Adrenal gland (tissue), 12 donors: ENCODE data around the gene APLF. TPM values are rescaled to one million over a fixed set of nuclear protein-coding genes. Genes with fewer than 3 reads are reported as not detected.

Experiments used
- DNase-seq, 7 donors: peaks; one replicate each; pipeline ENCODE4 v3.0.0-alpha.2; 2019 to 2020
- H3K27ac ChIP-seq, 5 donors: fragments of 200-600 bp; sonication (generic) in 4 of 5; 1 replicate in 3 of 5; 2 replicates in 2 of 5; pipeline versions ENCODE4 v1.5.1 to v1.8.0; 2016 to 2020; ENCODE audit warnings: mild to moderate bottlenecking in 1 of 5
- H3K27me3 ChIP-seq: fragments of 200-600 bp; 2 replicates; pipeline ENCODE4 v1.8.0; 2021
- H3K36me3 ChIP-seq, 2 donors: fragments of 200-600 bp; replicated peaks in 1 of 2; 1 replicate in 1 of 2; 2 replicates in 1 of 2; pipeline versions ENCODE4 v1.5.1 to v1.8.0; 2018 to 2022
- H3K4me1 ChIP-seq, 2 donors: fragments of 200-600 bp; replicated peaks in 1 of 2; 1 replicate in 1 of 2; 2 replicates in 1 of 2; pipeline versions ENCODE4 v1.5.1 to v1.8.0; 2018 to 2021
- H3K4me3 ChIP-seq, 4 donors: fragments of 200-600 bp; sonication (generic) in 3 of 4; one replicate each; pipeline ENCODE4 v1.5.1; 2016 to 2018
- H3K9me3 ChIP-seq, 3 donors: fragments of 200-600 bp; sonication (generic) in 1 of 3; replicated peaks in 1 of 3; 1 replicate in 2 of 3; 2 replicates in 1 of 3; pipeline versions ENCODE4 v1.5.1 to v1.8.0; 2016 to 2021
- CTCF ChIP-seq, 6 experiments: fragments of 450-650 bp in 4 of 6; fragments of 200-600 bp in 2 of 6; sonication (generic) in 1 of 6; IDR thresholded peaks; 1 replicate in 5 of 6; 2 replicates in 1 of 6; pipeline versions ENCODE4 v1.5.1 to v1.8.0; 2016 to 2021; ENCODE audit warnings: antibody characterized with exemption in 6 of 6, mild to moderate bottlenecking in 2 of 6, moderate library complexity in 1 of 6
- POLR2A ChIP-seq, 2 donors: fragments of 450-650 bp; IDR thresholded peaks; one replicate each; pipeline ENCODE4 v1.6.1; 2017; ENCODE audit warnings: antibody characterized with exemption in 2 of 2, mild to moderate bottlenecking in 2 of 2, moderate library complexity in 1 of 2
- WGBS, 4 donors: extraction: QIAGEN DNeasy Blood & Tissue Kit in 2 of 4; methylation state at CpG; one replicate each; pipeline versions ENCODE4 v1.1.5 to v1.1.7; 2013 to 2017; 5-methylcytosine and 5-hydroxymethylcytosine counted together
- intact Hi-C, 2 donors: fragments of 100-400 bp; cut with DNase I; formaldehyde crosslinking; loops; one replicate each; pipeline versions ENCODE4 v1.14.1 to v1.15.0; 2022 to 2023
- polyA plus RNA-seq, 3 donors: library from polyadenylated mRNA; stranded (reverse); fragments of 200-250 nt in 2 of 3; fragments of 350-450 nt in 1 of 3; fragmentation: Illumina TruSeq in 1 of 3; extraction: RNeasy Lipid Tissue Mini Kit (QIAGEN cat#74804) in 1 of 3; gene quantifications; one replicate each; pipeline ENCODE4 v1.2.3, GENCODE V29; 2013 to 2014
- total RNA-seq, 9 donors: library from RNA; depleted of rRNA in 4 of 9; stranded (reverse); fragments of >200 nt in 4 of 9; fragments of 120-200 nt in 1 of 9; fragmentation: NEBNext Ultra II Directional in 1 of 9; extraction: Animal tissue kit (Norgen Biotek cat#: 25700) in 1 of 9; gene quantifications; one replicate each; pipeline versions ENCODE4 v1.1.0 to v1.2.4, GENCODE V29; 2013 to 2023
- donor health status: healthy with polysubstance abuse.
- donor health status: Bipolar disorder and iron deficiency.
- donor health status: DM: yes; HTN: yes; CAD: no.
- donor health status: DM: no; HTN: no; CAD: no.
- donor health status: DM: no; HTN: no; CAD: no.
- donor health status: DM: yes; HTN: yes; CAD: no.

Gene APLF
- total and polyA plus RNA-seq, 12 donors = 1.1 to 6.8 (median 3.6) TPM

- H3K9me3 ChIP-seq = no peaks in the 10 kb centered on the region
- 73 to 84% (median 79%) methylated on average over 10 of the region's 10 CpGs for WGBS, 4 donors
- no peaks in the 10 kb centered on the region for H3K27me3 ChIP-seq
- H3K4me3 ChIP-seq = no peak overlapping the region
- H3K4me1 ChIP-seq = no peaks in the 10 kb centered on the region
- intact Hi-C loops = no loop called here
- DNase-seq = no peak
- TF ChIP-seq CTCF (IDR thresholded peaks at IDR 0.05) (no peak), POLR2A (IDR thresholded peaks at IDR 0.05) (no peak)
- no peak overlapping the region for H3K27ac ChIP-seq
- H3K36me3 ChIP-seq = no peaks in the 10 kb centered on the region
These were observed 40.4 kb upstream of the APLF start for GRCh38 chr2:68426848-68427579.

- Histone ChIP-seq H3K27ac (no peak overlapping the region), H3K4me3 (no peak overlapping the region), H3K36me3 (no peaks in the 10 kb centered on the region), H3K27me3 (no peaks in the 10 kb centered on the region), H3K9me3 (no peaks in the 10 kb centered on the region), H3K4me1 (no peaks in the 10 kb centered on the region)
- no peak for DNase-seq
- TF ChIP-seq POLR2A (IDR thresholded peaks at IDR 0.05) (no peak), CTCF (IDR thresholded peaks at IDR 0.05) (no peak)
- intact Hi-C loops = no loop called here
- WGBS, 4 donors = 55 to 59% (median 56%) methylated on average over 4 of the region's 4 CpGs
These were observed 39.3 kb upstream of the APLF start for GRCh38 chr2:68428126-68428525.

GRCh38 chr2:68428746-68429145 is 38.6 kb upstream of the APLF start:
- Histone ChIP-seq H3K4me1 (no peaks in the 10 kb centered on the region), H3K4me3 (no peak overlapping the region), H3K9me3 (no peaks in the 10 kb centered on the region), H3K27ac (no peak overlapping the region), H3K27me3 (no peaks in the 10 kb centered on the region), H3K36me3 (no peaks in the 10 kb centered on the region)
- DNase-seq = no peak
- no peak for TF ChIP-seq CTCF (IDR thresholded peaks at IDR 0.05)
- WGBS, 4 donors = 50 to 59% (median 52%) methylated on average over 1 of the region's 1 CpG
- intact Hi-C loops = no loop called here

- Histone ChIP-seq H3K27ac (no peak overlapping the region), H3K27me3 (no peaks in the 10 kb centered on the region), H3K9me3 (no peaks in the 10 kb centered on the region), H3K36me3 (no peaks in the 10 kb centered on the region), H3K4me1 (no peaks in the 10 kb centered on the region), H3K4me3 (no peak overlapping the region)
- intact Hi-C loops = no loop called here
- WGBS, 4 donors = 62 to 85% (median 75%) methylated on average over 7 of the region's 7 CpGs
- no peak for TF ChIP-seq CTCF (IDR thresholded peaks at IDR 0.05)
- TF ChIP-seq POLR2A (IDR thresholded peaks at IDR 0.05) = no peak
- DNase-seq = no peak
These were observed 38.0 kb upstream of the APLF start for GRCh38 chr2:68429311-68429826.
